Left lobe of liver (tissue), 2 donors: Measurements from ENCODE around the gene BCAM. TPM values are rescaled to one million over a fixed set of nuclear protein-coding genes. Genes with fewer than 3 reads are reported as not detected.

Experiments used
- ATAC-seq: fragments of 200-7000 bp; cut with Tn5 transposase; one replicate; pipeline ENCODE4 v1.9.1; 2020; ENCODE audit warnings: mild to moderate bottlenecking, moderate library complexity
- DNase-seq: peaks from one replicate; pipeline ENCODE4 v3.0.0-alpha.2; 2020; ENCODE audit warnings: low spot score
- total RNA-seq: library from RNA; stranded (reverse); gene quantifications from one replicate; pipeline ENCODE4 v1.2.1, GENCODE V29; 2021
- donor health status: DM: no; HTN: no; CAD: no; lungs with moderate emphysema.
- donor health status: DM: no; HTN: yes; CAD: no.

The BCAM gene
- total RNA-seq, 1 donor from 2014 or later, result 40.7 TPM

DNA sequence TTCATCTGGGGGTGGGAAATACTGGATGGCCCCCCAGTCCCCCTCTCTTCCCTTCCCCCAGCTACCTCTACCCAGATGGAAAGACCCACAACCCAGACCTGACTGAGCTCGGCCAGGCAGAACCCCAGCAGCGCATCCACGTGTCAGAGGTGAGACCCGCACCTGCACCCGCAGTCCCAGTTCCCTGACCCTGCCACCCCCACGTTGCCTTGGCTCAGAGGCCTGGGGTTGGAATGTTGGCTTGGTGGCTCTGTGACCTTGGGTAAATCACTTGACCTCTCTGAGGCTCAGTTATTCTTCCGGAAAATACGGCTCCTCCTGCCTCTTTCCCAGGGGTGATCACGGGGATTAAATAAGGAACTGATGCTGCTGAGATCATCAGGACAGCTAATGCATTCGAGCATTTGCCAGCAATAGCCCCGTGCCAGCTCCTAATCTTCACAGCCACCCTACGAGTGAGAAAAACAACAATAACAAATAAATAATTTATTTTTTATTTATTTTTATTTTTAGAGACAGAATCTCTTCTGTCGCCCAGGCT is 18.9 kb upstream of the BCAM start:
- DNase-seq, result no peak
- peak; percentile 31 for ATAC-seq

GRCh38 chr19:44792281-44792680 is 16.6 kb upstream of the BCAM start:
- ATAC-seq (no peak), DNase-seq (no peak)

DNA sequence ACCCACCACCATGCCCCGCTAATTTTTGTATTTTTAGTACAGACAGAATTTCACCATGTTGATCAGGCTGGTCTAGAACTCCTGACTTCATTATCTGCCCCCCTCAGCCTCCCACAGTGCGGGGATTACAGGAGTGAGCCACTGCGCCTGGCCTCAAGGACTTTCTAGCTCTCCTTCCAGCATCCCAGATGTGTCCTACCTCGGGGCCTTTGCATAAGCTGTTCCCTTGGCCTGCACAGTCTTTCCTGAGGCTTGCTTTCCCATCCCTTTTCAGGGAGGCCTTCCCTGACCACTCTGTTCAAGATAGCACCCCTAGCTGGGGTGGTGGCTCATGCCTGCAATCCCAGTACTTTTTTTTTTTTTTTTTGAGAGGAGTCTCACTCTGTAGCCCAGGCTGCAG is 14.3 kb upstream of the BCAM start:
- ATAC-seq, result no peak
- no peak for DNase-seq

DNA sequence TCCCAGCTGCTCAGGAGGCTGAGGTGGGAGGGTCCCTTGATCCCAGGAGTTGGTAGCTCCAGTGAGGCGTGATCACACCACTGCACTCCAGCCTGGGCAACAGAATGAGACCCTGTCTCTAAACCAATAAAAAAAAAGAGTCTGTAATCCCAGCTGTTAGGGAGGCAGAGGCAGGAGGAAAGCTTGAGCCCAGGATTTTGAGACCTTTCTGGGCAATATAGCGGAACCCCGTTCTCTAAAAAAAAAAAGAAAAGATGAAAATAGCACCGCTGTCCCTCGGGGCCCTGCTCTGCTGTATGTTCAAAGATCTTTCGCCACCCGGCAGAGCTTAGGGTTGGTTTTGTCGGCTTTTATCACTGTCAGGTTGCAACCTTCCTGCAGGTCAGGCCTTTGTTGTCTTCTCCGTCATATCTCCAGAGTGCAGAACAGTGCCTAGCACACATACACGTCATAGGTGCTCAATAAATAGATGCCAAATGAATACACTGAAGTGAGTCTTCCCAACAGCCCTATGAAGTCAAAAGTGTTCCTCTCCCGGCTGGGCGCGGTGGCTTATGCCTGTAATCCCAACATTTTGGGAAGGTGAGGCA is 13.4 kb upstream of the BCAM start:
- ATAC-seq (no peak), DNase-seq (no peak)

GRCh38 chr19:44796701-44797115 is 12.2 kb upstream of the BCAM start:
- peak; percentile 83 for DNase-seq
- ATAC-seq, result peak; percentile 78

GRCh38 chr19:44799627-44800346 is 9.1 kb upstream of the BCAM start:
- ATAC-seq, result peak; percentile 64
- no peak for DNase-seq

- peak; percentile 91 for ATAC-seq
- peak; percentile 85 for DNase-seq
Measured at GRCh38 chr19:44800461-44800860, 8.4 kb upstream of the BCAM start.

- no peak for DNase-seq
Measured at GRCh38 chr19:44803442-44804428, 5.2 kb upstream of the BCAM start.

GRCh38 chr19:44806291-44806690 is 2.6 kb upstream of the BCAM start:
- no peak for ATAC-seq

More at GRCh38 chr19:44803442-44804428, 5.2 kb upstream of the BCAM start:
- no peak for ATAC-seq

DNA sequence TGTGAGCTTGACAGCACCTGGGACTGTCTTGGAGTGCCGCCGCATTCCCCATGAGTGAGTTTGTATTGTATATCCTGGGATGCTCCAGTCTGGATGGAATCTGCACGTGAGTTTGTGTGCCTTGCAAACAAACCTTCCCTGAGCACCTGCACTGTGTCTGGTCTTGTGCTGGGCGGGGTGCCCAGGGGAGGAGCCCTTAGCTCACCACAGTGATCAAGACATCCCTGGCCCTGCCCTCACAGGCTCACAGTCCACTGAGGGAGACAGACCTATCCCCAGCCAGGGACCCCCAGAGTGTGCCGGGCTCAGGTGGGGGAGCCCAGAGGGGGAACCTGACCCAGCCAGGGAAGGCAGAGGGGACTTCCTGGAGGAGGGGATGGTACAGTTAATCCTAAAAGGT is 1.7 kb upstream of the BCAM start:
- peak; percentile 90 for DNase-seq
- ATAC-seq, result peak; percentile 80

More at GRCh38 chr19:44806291-44806690, 2.6 kb upstream of the BCAM start:
- no peak for DNase-seq

DNA sequence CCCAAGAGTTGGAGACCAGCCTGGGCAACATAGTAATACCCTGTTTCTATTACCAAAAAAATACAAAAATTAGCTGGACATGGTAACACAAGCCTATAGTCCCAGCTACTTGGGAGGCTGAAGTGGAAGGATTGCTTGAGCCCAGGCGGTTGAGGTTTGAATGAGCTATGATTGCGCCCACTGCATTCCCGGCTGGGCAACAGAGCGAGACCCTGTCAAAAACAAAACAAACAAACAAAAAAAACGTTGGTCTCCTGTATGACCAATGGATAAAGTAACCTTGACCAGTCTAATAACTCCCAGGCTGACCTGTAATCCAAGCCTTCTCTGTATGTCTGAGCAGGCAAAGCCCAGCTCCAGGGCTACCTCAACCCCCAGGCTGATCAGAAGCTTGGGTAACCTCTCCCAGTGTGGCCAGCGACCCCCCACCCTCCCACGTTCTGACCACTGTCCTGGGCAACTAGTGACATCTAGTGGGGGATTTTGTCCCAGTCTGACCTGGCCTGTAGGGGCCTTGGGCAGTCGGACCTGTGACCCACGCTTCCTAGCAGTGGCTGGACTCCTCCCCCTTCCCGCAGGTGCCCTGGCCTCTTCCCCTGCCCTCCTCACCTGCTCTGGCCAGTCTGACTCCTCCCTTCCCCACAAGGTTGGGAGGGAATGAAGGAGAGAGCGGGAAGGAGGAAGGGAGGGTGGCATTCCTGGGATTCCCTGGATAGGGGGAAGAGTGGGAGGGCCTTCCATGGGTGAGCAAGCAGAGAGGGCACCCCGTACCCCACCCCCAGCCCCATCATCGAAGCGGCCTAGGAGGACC is 1.0 kb upstream of the BCAM start:
- DNase-seq, result peak; percentile 78

GRCh38 chr19:44809577-44810233 is 802 bp downstream of the BCAM start:
- DNase-seq (no peak), ATAC-seq (no peak)

More for the DNA sequence above, 1.0 kb upstream of the BCAM start:
- peak; percentile 74 for ATAC-seq

GRCh38 chr19:44810234-44811121 is 1.6 kb downstream of the BCAM start:
- no peak for DNase-seq
- no peak for ATAC-seq

GRCh38 chr19:44811122-44811419 is 2.2 kb downstream of the BCAM start:
- ATAC-seq (no peak), DNase-seq (no peak)

- DNase-seq (no peak), ATAC-seq (no peak)
Measured at GRCh38 chr19:44812142-44812718, 3.3 kb downstream of the BCAM start.

GRCh38 chr19:44813070-44813840 is 4.4 kb downstream of the BCAM start:
- ATAC-seq (no peak), DNase-seq (no peak)

DNA sequence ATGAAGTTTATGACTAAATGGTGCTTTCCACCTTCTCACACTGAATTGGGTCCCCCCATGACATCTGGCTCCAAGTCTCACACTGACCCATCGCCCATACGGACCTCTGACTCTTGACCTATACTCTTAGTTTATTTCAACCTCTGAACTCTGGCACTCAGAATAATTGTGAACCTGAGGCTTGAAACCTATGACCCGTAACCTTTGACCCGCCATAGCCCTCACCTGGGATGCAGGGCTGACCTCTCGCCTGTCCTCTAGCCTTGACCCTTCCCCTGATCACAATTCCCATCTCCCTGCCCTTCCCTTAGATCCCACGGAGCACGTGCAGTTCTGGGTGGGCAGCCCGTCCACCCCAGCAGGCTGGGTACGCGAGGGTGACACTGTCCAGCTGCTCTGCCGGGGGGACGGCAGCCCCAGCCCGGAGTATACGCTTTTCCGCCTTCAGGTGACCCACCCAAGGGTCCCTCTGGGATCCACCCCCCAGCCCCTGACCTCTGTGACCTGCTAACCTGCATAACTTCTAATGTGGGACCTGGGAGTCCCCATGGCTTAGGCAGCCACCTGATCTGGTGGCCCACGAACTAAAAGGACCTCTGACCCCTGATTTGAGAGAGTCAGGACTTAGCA is 5.1 kb downstream of the BCAM start:
- DNase-seq (no peak), ATAC-seq (no peak)
